Keratinocyte (primary cell): ENCODE results near the gene ECE1. TPM values are rescaled to one million over a fixed set of nuclear protein-coding genes. Genes with fewer than 3 reads are reported as not detected.

Experiments
- DNase-seq: peaks from one replicate; pipeline ENCODE4 v3.0.0-alpha.2; 2011; ENCODE audit warnings: low read depth, missing footprints, low spot score
- FAIRE-seq: peaks from 2 replicates; lab custom pipeline; 2011; peaks lifted over from hg19 to GRCh38; lab: Jason Lieb, UNC
- H2AFZ ChIP-seq: 2 replicates; pipeline ENCODE4 v1.6.0; 2012; ENCODE audit warnings: low read length, control low read depth, inconsistent platforms; ENCODE audit not compliant: control insufficient read depth
- H3K27ac ChIP-seq: 2 replicates; pipeline ENCODE4 v1.5.1; 2011; ENCODE audit warnings: low read length; ENCODE audit not compliant: control insufficient read depth, insufficient read depth
- H3K27me3 ChIP-seq: 3 replicates; pipeline ENCODE4 v1.6.0; 2011; ENCODE audit warnings: low read length; ENCODE audit not compliant: control insufficient read depth, insufficient read depth; ENCODE audit errors: extremely low read depth
- H3K36me3 ChIP-seq, 2 experiments: 2 replicates in 1 of 2; 3 replicates in 1 of 2; pipeline ENCODE4 v1.5.1; 2011; ENCODE audit warnings: low read length in 2 of 2, mild to moderate bottlenecking in 1 of 2; ENCODE audit not compliant: control insufficient read depth in 2 of 2, insufficient read depth in 2 of 2; ENCODE audit errors: extremely low read depth in 1 of 2
- H3K4me1 ChIP-seq: 3 replicates; pipeline ENCODE4 v1.5.1; 2011; ENCODE audit warnings: low read length; ENCODE audit not compliant: control insufficient read depth, insufficient read depth; ENCODE audit errors: extremely low read depth
- H3K4me2 ChIP-seq: 3 replicates; pipeline ENCODE4 v1.6.0; 2011; ENCODE audit warnings: low read depth, low read length; ENCODE audit not compliant: control insufficient read depth, insufficient read depth; ENCODE audit errors: extremely low read depth
- H3K4me3 ChIP-seq, 3 experiments: fragments of 200-600 bp in 1 of 3; sonication (generic) in 1 of 3; 2 replicates in 2 of 3; 3 replicates in 1 of 3; pipeline ENCODE4 v1.5.1; 2011 to 2016; ENCODE audit warnings: low read length in 3 of 3, mild to moderate bottlenecking in 3 of 3, control low read depth in 2 of 3, inconsistent platforms in 1 of 3, low read depth in 1 of 3, mixed read lengths in 1 of 3, mixed run types in 1 of 3, moderate library complexity in 1 of 3; ENCODE audit not compliant: control insufficient read depth in 2 of 3, insufficient read depth in 2 of 3; ENCODE audit errors: extremely low read depth in 1 of 3
- H3K79me2 ChIP-seq: 2 replicates; pipeline ENCODE4 v1.6.0; 2012; ENCODE audit warnings: low read length; ENCODE audit not compliant: control insufficient read depth, insufficient read depth
- H3K9ac ChIP-seq: 3 replicates; pipeline ENCODE4 v1.6.0; 2011; ENCODE audit warnings: low read length; ENCODE audit not compliant: control insufficient read depth, insufficient read depth; ENCODE audit errors: extremely low read depth
- H3K9me1 ChIP-seq: 3 replicates; pipeline ENCODE4 v1.6.0; 2011; ENCODE audit warnings: low read length; ENCODE audit not compliant: control insufficient read depth, insufficient read depth; ENCODE audit errors: extremely low read depth
- H3K9me3 ChIP-seq: 2 replicates; pipeline ENCODE4 v1.5.1; 2012; ENCODE audit warnings: low read depth, low read length; ENCODE audit not compliant: control insufficient read depth
- H4K20me1 ChIP-seq: 3 replicates; pipeline ENCODE4 v1.6.0; 2011; ENCODE audit warnings: low read length; ENCODE audit not compliant: control insufficient read depth, insufficient read depth; ENCODE audit errors: extremely low read depth
- CTCF ChIP-seq, 3 experiments: IDR thresholded peaks in 1 of 3; conservative IDR thresholded peaks in 1 of 3; optimal IDR thresholded peaks in 1 of 3; 2 replicates in 2 of 3; 3 replicates in 1 of 3; pipeline versions ENCODE3 to v1.5.1; 2011; ENCODE audit warnings: low read length in 3 of 3, mild to moderate bottlenecking in 3 of 3, moderate library complexity in 2 of 3, control low read depth in 1 of 3, inconsistent platforms in 1 of 3; ENCODE audit not compliant: insufficient read depth in 2 of 3; ENCODE audit errors: extremely low read depth in 1 of 3
- EZH2 ChIP-seq: IDR thresholded peaks from one replicate; pipeline ENCODE4 v1.6.1; 2012; ENCODE audit warnings: inconsistent platforms, mild to moderate bottlenecking, low read length, moderate library complexity
- dilution Hi-C: fragments of 300-500 bp; cut with MboI; formaldehyde crosslinking; loops from one replicate; pipeline ENCODE4 v1.7.0; 2020; ENCODE audit warnings: low sequenced_read_pairs; ENCODE audit not compliant: extremely low pct_ligation_motif_present
- polyA plus RNA-seq, 5 experiments: library from polyadenylated mRNA; depleted of rRNA in 3 of 5; stranded (reverse) in 3 of 5; stranded (forward) in 1 of 5; unstranded in 1 of 5; fragments of >200 nt; gene quantifications; 1 replicate in 1 of 5; 2 replicates in 3 of 5; 3 replicates in 1 of 5; pipeline versions ENCODE4 v1.2.1 to v1.2.3, GENCODE V29; 2011 to 2012; ENCODE audit warnings: missing spikeins in 2 of 5, low read depth in 1 of 5, low replicate concordance in 1 of 5

The ECE1 gene
- polyA plus RNA-seq, 1 donor (not counting 4 experiments of a cell fraction or from before 2014, with no cell fraction given), result 59.1 TPM

GRCh38 chr1:21189421-21189820, 100.8 kb downstream of the ECE1 start:
- Histone ChIP-seq H3K36me3 (no peaks in the 10 kb centered on the region), H3K9me3 (no peaks in the 10 kb centered on the region), H3K27ac (no peak overlapping the region), H3K4me3 (no peak overlapping the region), H2AFZ (no peak overlapping the region), H3K9ac (no peak overlapping the region), H4K20me1 (no peaks in the 10 kb centered on the region), H3K4me1 (peaks cover 7% of the 10 kb centered on the region), H3K79me2 (no peaks in the 10 kb centered on the region), H3K4me2 (no peak overlapping the region), H3K9me1 (no peaks in the 10 kb centered on the region), H3K27me3 (no peaks in the 10 kb centered on the region)
- dilution Hi-C loops, result no loop called here
- FAIRE-seq (no peak), DNase-seq (no peak)
- TF ChIP-seq EZH2, result no peak
- no peak for TF ChIP-seq CTCF (optimal IDR thresholded peaks at IDR 0.05 in 1 of 3, IDR thresholded peaks at IDR 0.05 in 1 of 3, conservative IDR thresholded peaks at IDR 0.05 in 1 of 3; ENCODE audit: extremely low read depth in 1 of 3, insufficient read depth in 2 of 3, low read length in 3 of 3)

- Histone ChIP-seq H3K9ac (no peak overlapping the region), H3K9me3 (no peaks in the 10 kb centered on the region), H3K9me1 (no peaks in the 10 kb centered on the region), H3K79me2 (no peaks in the 10 kb centered on the region), H3K4me3 (no peak overlapping the region), H3K4me1 (peaks cover 10% of the 10 kb centered on the region), H3K27ac (no peak overlapping the region), H3K27me3 (no peaks in the 10 kb centered on the region), H4K20me1 (no peaks in the 10 kb centered on the region), H3K4me2 (no peak overlapping the region), H3K36me3 (no peaks in the 10 kb centered on the region), H2AFZ (no peak overlapping the region)
- TF ChIP-seq EZH2, result no peak
- TF ChIP-seq CTCF (optimal IDR thresholded peaks at IDR 0.05 in 1 of 3, IDR thresholded peaks at IDR 0.05 in 1 of 3, conservative IDR thresholded peaks at IDR 0.05 in 1 of 3; ENCODE audit: extremely low read depth in 1 of 3, insufficient read depth in 2 of 3, low read length in 3 of 3), result peak in 1 of 3 experiments; percentile 16
- no peak for FAIRE-seq
- dilution Hi-C loops, result no loop called here
- DNase-seq, result no peak
Measured at GRCh38 chr1:21188235-21188634, 102.0 kb downstream of the ECE1 start.
